Ovary (tissue), 9 donors: Measurements from ENCODE around the gene PCGF5. TPM values are rescaled to one million over a fixed set of nuclear protein-coding genes. Genes with fewer than 3 reads are reported as not detected.

Experiments used
- DNase-seq, 5 donors: peaks; one replicate each; pipeline ENCODE4 v3.0.0-alpha.2; 2019 to 2020
- H3K27ac ChIP-seq, 2 donors: fragments of 200-600 bp; one replicate each; pipeline versions ENCODE4 v1.5.1 to v1.8.0; 2019 to 2022
- H3K27me3 ChIP-seq: fragments of 200-600 bp; one replicate; pipeline ENCODE4 v1.8.0; 2022
- H3K36me3 ChIP-seq: fragments of 200-600 bp; sonication (generic); one replicate; pipeline ENCODE4 v1.5.1; 2019
- H3K4me1 ChIP-seq: one replicate; pipeline ENCODE4 v1.8.1; 2013; ENCODE audit warnings: mild to moderate bottlenecking, moderate library complexity; ENCODE audit not compliant: insufficient read depth
- H3K4me3 ChIP-seq: fragments of 200-600 bp; sonication (generic); one replicate; pipeline ENCODE4 v1.5.1; 2017
- H3K9me3 ChIP-seq, 2 donors: fragments of 200-600 bp in 1 of 2; sonication (generic) in 1 of 2; one replicate each; pipeline versions ENCODE4 v1.5.1 to v1.8.1; 2013 to 2019; ENCODE audit warnings: mild to moderate bottlenecking in 1 of 2, moderate library complexity in 1 of 2
- EP300 ChIP-seq: sonication (generic); formaldehyde crosslinking; IDR thresholded peaks from one replicate; pipeline ENCODE4 v1.6.1; 2017; ENCODE audit warnings: antibody characterized with exemption
- POLR2A ChIP-seq: fragments of 450-650 bp; IDR thresholded peaks from one replicate; pipeline ENCODE4 v1.6.1; 2017; ENCODE audit warnings: antibody characterized with exemption, mild to moderate bottlenecking, moderate library complexity
- WGBS, 3 donors: extraction: QIAGEN DNeasy Blood & Tissue Kit in 1 of 3; methylation state at CpG; one replicate each; pipeline versions ENCODE4 v1.1.5 to v1.1.7; 2013 to 2017; 5-methylcytosine and 5-hydroxymethylcytosine counted together
- intact Hi-C, 4 donors: fragments of 100-400 bp; cut with DNase I; formaldehyde crosslinking; loops; one replicate each; pipeline versions ENCODE4 v1.11.0 to v1.15.1; 2022 to 2023
- polyA plus RNA-seq, 2 donors: library from polyadenylated mRNA; stranded (reverse); fragments of 200-250 nt in 1 of 2; fragments of 350-450 nt in 1 of 2; fragmentation: Illumina TruSeq in 1 of 2; extraction: RNeasy Lipid Tissue Mini Kit (QIAGEN cat#74804) in 1 of 2; gene quantifications; one replicate each; pipeline ENCODE4 v1.2.3, GENCODE V29; 2013 to 2014
- total RNA-seq, 7 donors: library from RNA; depleted of rRNA in 2 of 7; stranded (reverse); fragments of >200 nt in 2 of 7; fragmentation: NEBNext Ultra II Directional in 3 of 7; extraction: Animal tissue kit (Norgen Biotek cat#: 25700) in 3 of 7; gene quantifications; one replicate each; pipeline versions ENCODE4 v1.1.0 to v1.2.4, GENCODE V29; 2016 to 2023
- TF ChIP-seq, protein P1 (sequence below), 3 donors: fragments of 450-650 bp in 2 of 3; fragments of 200-600 bp in 1 of 3; IDR thresholded peaks; one replicate each; pipeline versions ENCODE4 v1.5.1 to v1.8.0; 2016 to 2022; ENCODE audit warnings: antibody characterized with exemption in 3 of 3, mild to moderate bottlenecking in 1 of 3
- donor health status: DM: no; HTN: no; CAD: no; lungs with moderate emphysema.
- donor health status: DM: no; HTN: no; CAD: no.
- donor health status: Bipolar disorder and iron deficiency.
- donor health status: DM: yes; HTN: yes; CAD: no.
- donor health status: DM: no; HTN: no; CAD: no.
- donor health status: DM: yes; HTN: yes; CAD: no.

Gene PCGF5
- total and polyA plus RNA-seq, 9 donors, result 13.1 to 49.0 (median 36.1) TPM

DNA sequence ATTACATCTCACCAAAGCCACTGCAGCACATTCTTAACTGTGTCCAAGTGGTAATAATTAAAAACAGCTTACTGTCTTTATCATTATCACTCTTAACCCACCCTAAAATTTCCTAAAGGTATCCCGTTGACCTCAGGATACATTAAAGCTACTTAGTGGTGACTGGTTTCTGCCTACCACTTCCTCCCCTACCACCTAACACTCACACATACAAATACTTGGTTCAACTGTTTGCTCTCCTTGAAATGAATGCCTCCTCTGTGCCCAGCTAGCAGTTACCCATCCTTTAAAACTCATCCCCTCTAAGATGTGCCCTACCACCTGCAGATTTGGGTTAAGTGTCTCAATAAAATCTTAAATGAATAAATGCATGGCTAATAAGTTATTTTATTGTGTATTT lies 7.1 kb downstream of the PCGF5 start:
- no peaks in the 10 kb centered on the region for H3K4me1 ChIP-seq

GRCh38 chr10:91229683-91230082 lies 9.2 kb downstream of the PCGF5 start:
- Histone ChIP-seq H3K4me1 (no peaks in the 10 kb centered on the region), H3K4me3 (no peak overlapping the region), H3K27me3 (no peaks in the 10 kb centered on the region), H3K9me3 (no peaks in the 10 kb centered on the region), H3K36me3 (no peaks in the 10 kb centered on the region), H3K27ac (no peak overlapping the region)
- intact Hi-C loops, result no loop called here
- WGBS, 3 donors, result 40 to 77% (median 46%) methylated on average over 1 of the region's 1 CpG
- TF ChIP-seq, protein P1, sequence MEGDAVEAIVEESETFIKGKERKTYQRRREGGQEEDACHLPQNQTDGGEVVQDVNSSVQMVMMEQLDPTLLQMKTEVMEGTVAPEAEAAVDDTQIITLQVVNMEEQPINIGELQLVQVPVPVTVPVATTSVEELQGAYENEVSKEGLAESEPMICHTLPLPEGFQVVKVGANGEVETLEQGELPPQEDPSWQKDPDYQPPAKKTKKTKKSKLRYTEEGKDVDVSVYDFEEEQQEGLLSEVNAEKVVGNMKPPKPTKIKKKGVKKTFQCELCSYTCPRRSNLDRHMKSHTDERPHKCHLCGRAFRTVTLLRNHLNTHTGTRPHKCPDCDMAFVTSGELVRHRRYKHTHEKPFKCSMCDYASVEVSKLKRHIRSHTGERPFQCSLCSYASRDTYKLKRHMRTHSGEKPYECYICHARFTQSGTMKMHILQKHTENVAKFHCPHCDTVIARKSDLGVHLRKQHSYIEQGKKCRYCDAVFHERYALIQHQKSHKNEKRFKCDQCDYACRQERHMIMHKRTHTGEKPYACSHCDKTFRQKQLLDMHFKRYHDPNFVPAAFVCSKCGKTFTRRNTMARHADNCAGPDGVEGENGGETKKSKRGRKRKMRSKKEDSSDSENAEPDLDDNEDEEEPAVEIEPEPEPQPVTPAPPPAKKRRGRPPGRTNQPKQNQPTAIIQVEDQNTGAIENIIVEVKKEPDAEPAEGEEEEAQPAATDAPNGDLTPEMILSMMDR (IDR thresholded peaks at IDR 0.05), result no peak
- TF ChIP-seq POLR2A, result no peak
- DNase-seq, result no peak

More for the DNA sequence above, 7.1 kb downstream of the PCGF5 start:
- TF ChIP-seq, protein P1 (IDR thresholded peaks at IDR 0.05), result no peak
- no peak for TF ChIP-seq POLR2A
- TF ChIP-seq EP300, result no peak
- no peaks in the 10 kb centered on the region for H3K36me3 ChIP-seq
- intact Hi-C loops, result no loop called here
- H3K4me3 ChIP-seq, result no peak overlapping the region
- H3K27me3 ChIP-seq, result no peaks in the 10 kb centered on the region
- H3K9me3 ChIP-seq, result no peaks in the 10 kb centered on the region
- 78 to 98% (median 92%) methylated on average over 1 of the region's 1 CpG for WGBS, 3 donors
- DNase-seq, result no peak
- H3K27ac ChIP-seq, result no peak overlapping the region

DNA sequence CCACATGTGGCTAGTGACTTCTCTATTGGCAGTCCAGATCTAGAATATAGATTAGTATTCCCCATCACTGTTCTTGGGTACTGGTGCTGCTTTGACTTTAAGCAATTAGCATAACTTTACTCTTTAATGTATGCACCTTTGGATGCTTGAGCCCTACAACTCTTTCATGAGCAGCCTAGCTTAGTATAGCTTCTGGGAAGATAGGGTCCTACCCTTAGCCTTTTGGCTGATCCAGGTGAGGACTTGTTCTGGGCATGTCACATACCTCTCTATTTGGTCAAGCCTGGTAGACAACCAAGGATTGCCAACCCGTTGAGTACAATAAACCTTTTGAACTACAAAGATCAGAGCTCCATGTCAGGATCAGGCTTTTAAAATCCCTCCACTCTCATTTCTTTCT lies 17.7 kb downstream of the PCGF5 start:
- no peak for DNase-seq
- intact Hi-C loops, result no loop called here
- Histone ChIP-seq H3K27me3 (no peaks in the 10 kb centered on the region), H3K4me1 (no peaks in the 10 kb centered on the region), H3K9me3 (no peaks in the 10 kb centered on the region), H3K36me3 (no peaks in the 10 kb centered on the region), H3K4me3 (no peak overlapping the region), H3K27ac (no peak overlapping the region)
- TF ChIP-seq POLR2A (no peak), EP300 (no peak)
- TF ChIP-seq, protein P1 (IDR thresholded peaks at IDR 0.05), result no peak
- WGBS, 3 donors, result 77 to 90% (median 83%) methylated on average over 1 of the region's 1 CpG

DNA sequence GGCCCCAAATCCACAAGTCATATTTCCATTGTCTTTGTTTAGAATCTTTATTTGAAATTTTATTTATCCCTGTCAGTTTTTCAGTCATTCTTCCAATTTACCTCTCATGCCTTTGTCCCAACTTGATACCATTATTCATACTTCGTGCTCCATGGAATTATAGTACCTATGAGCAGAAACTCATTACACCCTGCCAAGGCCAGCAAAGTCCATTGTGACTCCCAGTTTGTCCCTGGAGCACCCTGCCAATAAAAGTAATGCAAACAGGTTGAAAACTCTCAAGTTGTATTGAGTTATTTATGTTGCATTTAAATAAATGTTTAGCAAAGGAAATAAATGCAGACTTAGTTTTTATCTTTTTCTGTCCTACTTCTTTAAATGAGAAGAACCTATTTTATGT lies 19.3 kb downstream of the PCGF5 start:
- no peaks in the 10 kb centered on the region for H3K27me3 ChIP-seq
- H3K27ac ChIP-seq, result no peak overlapping the region
- TF ChIP-seq, protein P1 (IDR thresholded peaks at IDR 0.05), result no peak
- no peaks in the 10 kb centered on the region for H3K36me3 ChIP-seq
- DNase-seq, result no peak
- no peaks in the 10 kb centered on the region for H3K9me3 ChIP-seq
- intact Hi-C loops, result loop anchor here in 1 of 4 donors (10.0 kb wide), 1 partner anchor 75 kb away; no protein-coding TSS in a partner anchor
- WGBS, 3 donors, result 91 to 92% (median 92%) methylated on average over 1 of the region's 1 CpG
- H3K4me3 ChIP-seq, result no peak overlapping the region
- H3K4me1 ChIP-seq, result no peaks in the 10 kb centered on the region

DNA sequence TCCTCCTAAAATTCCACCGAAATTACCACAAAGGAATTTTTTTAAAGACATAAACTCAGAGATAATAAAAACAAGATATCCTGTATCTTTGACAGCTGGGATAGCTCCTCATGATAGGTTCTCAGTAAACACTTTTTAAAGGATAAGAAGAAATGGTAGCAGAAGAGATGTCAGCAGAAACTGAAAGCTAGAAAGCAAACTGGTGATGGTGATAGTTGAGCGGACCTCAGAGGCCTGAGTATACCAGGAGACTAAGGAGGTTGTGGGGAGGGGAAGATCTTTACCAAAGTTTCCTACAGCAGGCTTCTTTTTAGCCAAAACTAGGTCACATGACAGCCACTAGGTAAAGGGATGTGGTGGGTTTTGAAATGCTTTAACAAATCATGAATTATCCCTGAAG lies 22.5 kb downstream of the PCGF5 start:
- 39 to 58% (median 48%) methylated on average over 2 of the region's 2 CpGs for WGBS, 3 donors

More for the DNA sequence above, 22.5 kb downstream of the PCGF5 start:
- intact Hi-C loops, result loop anchor here in 1 of 4 donors (10.0 kb wide), 1 partner anchor 78 kb away; no protein-coding TSS in a partner anchor
- DNase-seq, result no peak
- no peak overlapping the region for H3K4me3 ChIP-seq
- no peak overlapping the region for H3K27ac ChIP-seq
- TF ChIP-seq POLR2A, result no peak
- TF ChIP-seq, protein P1 (IDR thresholded peaks at IDR 0.05), result no peak
- TF ChIP-seq EP300, result no peak
- no peaks in the 10 kb centered on the region for H3K4me1 ChIP-seq
- no peaks in the 10 kb centered on the region for H3K36me3 ChIP-seq
- no peaks in the 10 kb centered on the region for H3K9me3 ChIP-seq
- no peaks in the 10 kb centered on the region for H3K27me3 ChIP-seq
